HG02571 (cell line): ENCODE data around the gene ZFC3H1.

ENCODE experiments used
- ATAC-seq: cut with Tn5 transposase; IDR thresholded peaks from one replicate; pipeline ENCODE4 v1.9.1; 2021; ENCODE audit warnings: mild to moderate bottlenecking, moderate library complexity; ENCODE audit not compliant: unreplicated experiment

The ZFC3H1 gene

GRCh38 chr12:71636704-71637115 lies 26.9 kb downstream of the ZFC3H1 start:
- no peak for ATAC-seq

GRCh38 chr12:71627438-71628002 lies 36.1 kb downstream of the ZFC3H1 start:
- ATAC-seq: no peak

- no peak for ATAC-seq
Observed at GRCh38 chr12:71626768-71627167, 36.9 kb downstream of the ZFC3H1 start.

- no peak for ATAC-seq
Observed at GRCh38 chr12:71626098-71626497, 37.5 kb downstream of the ZFC3H1 start.

- no peak for ATAC-seq
Observed at GRCh38 chr12:71625476-71625875, 38.2 kb downstream of the ZFC3H1 start.

GRCh38 chr12:71621938-71622337 lies 41.7 kb downstream of the ZFC3H1 start:
- ATAC-seq: no peak

GRCh38 chr12:71610031-71610795 lies 53.4 kb downstream of the ZFC3H1 start:
- ATAC-seq: no peak

- no peak for ATAC-seq
Observed at GRCh38 chr12:71607494-71608330, 55.9 kb downstream of the ZFC3H1 start.

GRCh38 chr12:71605039-71605438 lies 58.6 kb downstream of the ZFC3H1 start:
- ATAC-seq: no peak

- no peak for ATAC-seq
Observed at GRCh38 chr12:71602761-71603577, 60.7 kb downstream of the ZFC3H1 start.

- ATAC-seq: no peak
Observed at GRCh38 chr12:71601546-71601945, 62.1 kb downstream of the ZFC3H1 start.

- ATAC-seq: no peak
Observed at GRCh38 chr12:71599210-71599609, 64.4 kb downstream of the ZFC3H1 start.

GRCh38 chr12:71594214-71594948 lies 69.3 kb downstream of the ZFC3H1 start:
- no peak for ATAC-seq

GRCh38 chr12:71592841-71593240 lies 70.8 kb downstream of the ZFC3H1 start:
- ATAC-seq: no peak

- no peak for ATAC-seq
Observed at GRCh38 chr12:71591601-71592000, 72.0 kb downstream of the ZFC3H1 start.

- no peak for ATAC-seq
Observed at GRCh38 chr12:71589478-71589881, 74.2 kb downstream of the ZFC3H1 start.

GRCh38 chr12:71587012-71587411 lies 76.6 kb downstream of the ZFC3H1 start:
- no peak for ATAC-seq

GRCh38 chr12:71585218-71585617 lies 78.4 kb downstream of the ZFC3H1 start:
- ATAC-seq: no peak

- no peak for ATAC-seq
Observed at GRCh38 chr12:71584356-71584755, 79.3 kb downstream of the ZFC3H1 start.

- no peak for ATAC-seq
Observed at GRCh38 chr12:71582925-71583324, 80.7 kb downstream of the ZFC3H1 start.
